H1 (cell line): Measurements from ENCODE around the gene MAP2K5.

Experiments used
- GTF2F1 ChIP-seq: IDR thresholded peaks from 2 replicates; pipeline ENCODE4 v1.6.1; 2012; ENCODE audit warnings: low read depth, low read length, improper control_type of control experiment, borderline replicate concordance
- MAFK ChIP-seq: IDR thresholded peaks from 2 replicates; pipeline ENCODE4 v1.6.1; 2012; ENCODE audit warnings: low read depth, mild to moderate bottlenecking, improper control_type of control experiment, low read length
- MAX ChIP-seq: IDR thresholded peaks from 2 replicates; pipeline ENCODE4 v1.6.1; 2012; ENCODE audit warnings: inconsistent platforms
- NANOG ChIP-seq: IDR thresholded peaks from 2 replicates; pipeline ENCODE4 v1.6.1; 2011; ENCODE audit warnings: low read length, low read depth, mild to moderate bottlenecking, inconsistent platforms; ENCODE audit not compliant: insufficient read depth, poor library complexity, severe bottlenecking
- NRF1 ChIP-seq: IDR thresholded peaks from 2 replicates; pipeline ENCODE4 v1.6.1; 2011; ENCODE audit warnings: mild to moderate bottlenecking, low read depth, low read length, improper control_type of control experiment
- POU5F1 ChIP-seq: IDR thresholded peaks from 2 replicates; pipeline ENCODE4 v1.6.1; 2011; ENCODE audit warnings: low read depth, mild to moderate bottlenecking, low read length, moderate library complexity
- TBP ChIP-seq: IDR thresholded peaks from 2 replicates; pipeline ENCODE4 v1.6.1; 2011; ENCODE audit warnings: low read depth, low read length, improper control_type of control experiment
- TF ChIP-seq, protein P1 (sequence below), 3 experiments: IDR thresholded peaks; 1 replicate in 2 of 3; 2 replicates in 1 of 3; pipeline versions ENCODE4 v1.5.1 to v1.6.1; 2011; ENCODE audit warnings: low read length in 3 of 3, mild to moderate bottlenecking in 3 of 3, inconsistent platforms in 2 of 3, low read depth in 1 of 3, moderate library complexity in 1 of 3; ENCODE audit not compliant: insufficient read depth in 1 of 3; ENCODE audit errors: control extremely low read depth in 1 of 3
- TF ChIP-seq, protein P2 (sequence below): IDR thresholded peaks from 2 replicates; pipeline ENCODE4 v1.6.1; 2011; ENCODE audit warnings: low read depth, mild to moderate bottlenecking, low read length; ENCODE audit not compliant: insufficient read depth

DNA sequence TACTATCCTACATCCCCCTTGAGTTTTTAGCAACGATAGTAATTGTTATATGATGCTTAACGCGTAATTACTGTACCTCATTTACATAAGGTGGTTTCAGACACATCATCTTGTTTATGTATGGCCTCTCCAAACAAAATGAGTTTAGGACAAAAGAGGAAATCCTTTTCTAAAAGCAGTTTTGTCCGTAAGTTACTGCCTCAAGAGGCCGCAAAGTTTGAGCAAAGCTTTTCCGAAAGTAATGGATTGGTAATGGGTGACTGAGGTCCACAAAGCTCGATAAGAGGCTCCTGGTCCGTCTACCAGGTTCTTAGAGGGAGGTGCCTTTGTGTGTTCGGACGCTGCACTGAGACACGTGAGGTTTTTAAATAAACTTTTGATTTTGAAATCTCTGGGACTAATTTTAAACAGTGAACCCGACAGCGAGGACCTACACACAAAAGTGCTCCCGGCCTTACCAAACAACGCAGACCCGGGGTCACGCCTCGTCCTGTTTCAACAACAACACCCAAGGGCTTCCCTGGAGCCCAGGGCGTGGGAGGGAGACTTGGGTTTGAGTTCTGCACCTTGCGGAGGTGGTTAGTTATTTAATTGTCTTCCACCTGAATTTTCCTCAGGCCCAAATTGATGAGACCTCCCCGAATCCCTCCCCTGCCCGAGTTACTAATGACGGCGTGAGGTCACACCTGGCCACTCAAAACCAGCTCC is 22.0 kb upstream of the MAP2K5 start:
- TF ChIP-seq GTF2F1 (no peak), TBP (no peak), MAX (no peak), NRF1 (no peak), MAFK (no peak), NANOG (no peak), POU5F1 (no peak)
- TF ChIP-seq, protein P1, sequence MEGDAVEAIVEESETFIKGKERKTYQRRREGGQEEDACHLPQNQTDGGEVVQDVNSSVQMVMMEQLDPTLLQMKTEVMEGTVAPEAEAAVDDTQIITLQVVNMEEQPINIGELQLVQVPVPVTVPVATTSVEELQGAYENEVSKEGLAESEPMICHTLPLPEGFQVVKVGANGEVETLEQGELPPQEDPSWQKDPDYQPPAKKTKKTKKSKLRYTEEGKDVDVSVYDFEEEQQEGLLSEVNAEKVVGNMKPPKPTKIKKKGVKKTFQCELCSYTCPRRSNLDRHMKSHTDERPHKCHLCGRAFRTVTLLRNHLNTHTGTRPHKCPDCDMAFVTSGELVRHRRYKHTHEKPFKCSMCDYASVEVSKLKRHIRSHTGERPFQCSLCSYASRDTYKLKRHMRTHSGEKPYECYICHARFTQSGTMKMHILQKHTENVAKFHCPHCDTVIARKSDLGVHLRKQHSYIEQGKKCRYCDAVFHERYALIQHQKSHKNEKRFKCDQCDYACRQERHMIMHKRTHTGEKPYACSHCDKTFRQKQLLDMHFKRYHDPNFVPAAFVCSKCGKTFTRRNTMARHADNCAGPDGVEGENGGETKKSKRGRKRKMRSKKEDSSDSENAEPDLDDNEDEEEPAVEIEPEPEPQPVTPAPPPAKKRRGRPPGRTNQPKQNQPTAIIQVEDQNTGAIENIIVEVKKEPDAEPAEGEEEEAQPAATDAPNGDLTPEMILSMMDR (IDR thresholded peaks at IDR 0.05; ENCODE audit: control extremely low read depth in 1 of 3, insufficient read depth in 1 of 3, low read depth in 1 of 3, low read length in 3 of 3), result no peak
- TF ChIP-seq, protein P2, sequence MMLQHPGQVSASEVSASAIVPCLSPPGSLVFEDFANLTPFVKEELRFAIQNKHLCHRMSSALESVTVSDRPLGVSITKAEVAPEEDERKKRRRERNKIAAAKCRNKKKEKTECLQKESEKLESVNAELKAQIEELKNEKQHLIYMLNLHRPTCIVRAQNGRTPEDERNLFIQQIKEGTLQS, result no peak
